Esophagus (tissue), 2 donors: ENCODE data around the gene RGS11. TPM values are rescaled to one million over a fixed set of nuclear protein-coding genes. Genes with fewer than 3 reads are reported as not detected.
"Not testable (repeated sequence)": the region's sequence is repeated elsewhere in the genome, so short reads cannot be mapped to it uniquely, and the experiment has no call there.

Experiments
- H3K27ac ChIP-seq, 2 donors: one replicate each; pipeline ENCODE4 v1.5.1; 2013; ENCODE audit warnings: low read depth in 2 of 2, mild to moderate bottlenecking in 2 of 2, inconsistent platforms in 1 of 2, low read length in 1 of 2, moderate library complexity in 1 of 2
- H3K27me3 ChIP-seq, 2 donors: one replicate each; pipeline ENCODE4 v1.6.1; 2013; ENCODE audit warnings: low read length in 2 of 2, control low read depth in 1 of 2, mild to moderate bottlenecking in 1 of 2; ENCODE audit not compliant: insufficient read depth in 2 of 2, control insufficient read depth in 1 of 2
- H3K36me3 ChIP-seq, 2 donors: one replicate each; pipeline ENCODE4 v1.6.1; 2013; ENCODE audit warnings: low read length in 1 of 2; ENCODE audit not compliant: control insufficient read depth in 2 of 2, insufficient read depth in 2 of 2
- H3K4me1 ChIP-seq, 2 donors: one replicate each; pipeline ENCODE4 v1.6.1; 2013; ENCODE audit warnings: low read length in 1 of 2; ENCODE audit not compliant: control insufficient read depth in 2 of 2, insufficient read depth in 2 of 2
- H3K4me3 ChIP-seq, 2 donors: one replicate each; pipeline ENCODE4 v1.5.1; 2013; ENCODE audit warnings: low read length in 2 of 2, mild to moderate bottlenecking in 2 of 2, low read depth in 1 of 2, moderate library complexity in 1 of 2
- H3K9me3 ChIP-seq, 2 donors: one replicate each; pipeline ENCODE4 v1.6.1; 2013; ENCODE audit warnings: mild to moderate bottlenecking in 2 of 2, low read depth in 1 of 2, low read length in 1 of 2, moderate library complexity in 1 of 2; ENCODE audit not compliant: control insufficient read depth in 2 of 2, insufficient read depth in 1 of 2
- WGBS, 2 donors: extraction: QIAGEN DNeasy Blood & Tissue Kit; methylation state at CpG; one replicate each; pipeline ENCODE4 v1.1.7; 2013; 5-methylcytosine and 5-hydroxymethylcytosine counted together
- polyA plus RNA-seq, 2 donors: library from polyadenylated mRNA; stranded (reverse); fragments of 200-250 nt; gene quantifications; one replicate each; pipeline ENCODE4 v1.2.3, GENCODE V29; 2013
- donor health status: healthy with polysubstance abuse.
- donor health status: Bipolar disorder and iron deficiency.

Gene RGS11
- polyA plus RNA-seq, 2 donors: 6.3 to 7.9 TPM

DNA sequence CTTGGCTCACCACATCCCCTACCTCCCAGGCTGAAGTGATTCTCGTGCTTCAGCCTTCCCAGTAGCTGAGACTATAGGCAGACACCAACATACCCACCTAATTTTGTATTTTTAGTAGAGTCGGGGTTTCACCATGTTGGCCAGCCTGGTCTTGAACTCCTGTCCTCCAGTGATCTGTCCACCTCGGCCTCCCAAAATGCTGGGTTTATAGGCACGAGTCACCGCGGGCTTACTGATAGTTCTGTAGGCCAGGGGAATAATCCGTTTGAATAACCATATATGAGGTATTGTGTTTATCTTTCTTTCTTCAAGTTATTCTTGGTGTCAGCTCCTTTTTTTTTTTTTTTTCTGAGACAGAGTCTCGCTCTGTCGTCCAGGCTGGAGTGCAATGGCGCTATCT lies 33.5 kb downstream of the RGS11 start:
- Histone ChIP-seq H3K4me3 (no peak overlapping the region), H3K27me3 (no peaks in the 10 kb centered on the region), H3K27ac (peak overlapping the region; percentile 34 to 70), H3K36me3 (no peaks in the 10 kb centered on the region), H3K9me3 (no peaks in the 10 kb centered on the region), H3K4me1 (peaks cover 0 to 8% of the 10 kb centered on the region in 2 donors)
- 84 to 87% methylated on average over 10 of the region's 10 CpGs for WGBS, 2 donors

- Histone ChIP-seq H3K36me3 (no peaks in the 10 kb centered on the region), H3K27me3 (no peaks in the 10 kb centered on the region), H3K9me3 (no peaks in the 10 kb centered on the region), H3K4me3 (no peak overlapping the region), H3K4me1 (peaks cover 0 to 8% of the 10 kb centered on the region in 2 donors), H3K27ac (peak overlapping the region; percentile 54 to 78)
- 82 to 85% methylated on average over 8 of the region's 8 CpGs for WGBS, 2 donors
Measured at GRCh38 chr16:240559-240958, 35.2 kb downstream of the RGS11 start.

DNA sequence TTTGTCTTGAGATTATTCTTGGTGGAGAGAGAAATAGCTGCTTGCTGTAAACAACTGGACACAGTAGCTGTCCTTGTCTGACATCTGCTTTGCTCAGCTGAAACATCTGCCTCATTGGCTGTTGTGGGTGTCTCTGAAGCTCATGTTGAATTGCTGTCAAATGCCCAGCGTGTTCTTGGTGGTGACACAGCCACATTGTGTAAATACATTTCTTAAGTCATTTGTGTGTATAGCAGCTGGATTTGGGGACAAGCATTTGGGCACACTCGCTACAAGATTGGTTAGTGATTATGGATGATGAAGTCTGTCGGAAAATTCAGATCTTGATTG lies 35.8 kb downstream of the RGS11 start:
- Histone ChIP-seq H3K27me3 (no peaks in the 10 kb centered on the region), H3K36me3 (no peaks in the 10 kb centered on the region), H3K4me3 (no peak overlapping the region), H3K27ac (peak overlapping the region; percentile 17 to 54), H3K4me1 (peaks cover 0 to 8% of the 10 kb centered on the region in 2 donors), H3K9me3 (no peaks in the 10 kb centered on the region)
- 70 to 78% methylated on average over 3 of the region's 3 CpGs for WGBS, 2 donors

DNA sequence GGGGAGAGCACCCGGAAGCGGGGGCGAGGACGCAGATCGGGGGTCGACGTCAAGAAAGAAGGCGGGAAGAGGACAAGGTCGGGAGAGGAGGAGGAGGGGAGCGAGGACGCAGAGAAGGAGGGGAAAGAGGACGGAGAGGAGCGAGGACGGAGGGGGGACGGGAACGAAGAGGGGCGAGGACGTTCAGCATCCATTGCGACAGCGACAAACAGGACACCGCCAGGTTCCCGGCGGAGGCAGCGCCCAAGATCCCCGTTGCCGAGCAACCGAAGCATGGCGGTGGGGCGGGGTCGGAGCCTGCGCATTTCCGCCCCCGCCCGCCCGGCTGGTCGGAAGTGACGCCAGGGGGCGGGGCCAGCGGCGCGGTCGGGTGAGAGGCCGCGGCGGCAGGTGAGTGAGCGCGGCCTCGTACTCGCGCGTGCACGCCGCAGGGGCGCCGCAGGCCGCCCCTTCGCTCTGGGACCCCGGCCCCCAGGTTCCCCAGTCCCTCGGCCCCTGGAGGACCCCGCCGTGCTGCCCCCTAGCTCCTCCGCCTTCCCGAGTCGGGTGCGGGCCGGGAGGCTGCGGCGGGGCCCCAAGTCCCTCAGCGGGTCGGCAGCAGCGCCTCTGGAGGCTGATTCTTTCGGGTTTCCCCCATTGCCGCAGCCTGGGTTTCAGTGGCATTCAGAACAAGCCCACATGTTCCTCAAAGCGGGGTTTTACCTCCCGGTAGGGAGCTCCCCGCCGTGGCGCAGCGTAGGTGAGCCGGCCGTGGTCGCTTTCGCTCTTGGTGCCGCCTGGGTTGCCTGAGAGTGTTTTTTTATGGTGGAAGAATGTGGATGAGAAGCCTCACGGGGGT lies 41.1 kb downstream of the RGS11 start, which contains the start of gene FAM234A:
Gene FAM234A (plus strand): TSS at position 354 of the 838 bp plus-strand sequence. CDS start 19,593 bp downstream, outside the sequence.
- H3K27me3 ChIP-seq: no peaks in the 10 kb centered on the region

DNA sequence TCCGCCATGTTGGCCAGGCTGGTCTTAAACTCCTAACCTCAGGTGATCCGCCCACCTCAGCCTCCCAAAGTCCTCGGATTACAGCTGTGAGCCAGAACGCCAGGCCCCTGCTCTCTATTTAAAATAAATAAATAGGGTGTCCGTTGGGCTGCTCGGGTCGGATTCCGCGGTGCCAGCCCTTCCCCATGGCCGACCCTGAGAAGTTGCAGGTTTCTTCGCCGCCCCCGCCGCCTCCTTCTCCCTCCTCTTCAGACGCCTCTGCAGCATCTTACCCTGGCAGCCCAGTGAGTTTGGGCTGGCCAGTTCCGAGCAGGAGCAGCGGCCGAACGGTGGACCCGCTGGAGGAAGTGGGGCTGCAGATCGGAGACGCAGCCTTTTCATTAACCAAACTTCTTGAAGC lies 44.8 kb downstream of the RGS11 start:
- no peak overlapping the region for H3K4me3 ChIP-seq
- no peak overlapping the region for H3K27ac ChIP-seq
- no peaks in the 10 kb centered on the region for H3K9me3 ChIP-seq
- H3K36me3 ChIP-seq: peaks cover 2 to 5% of the 10 kb centered on the region in 2 donors
- 76 to 80% methylated on average over 22 of the region's 22 CpGs for WGBS, 2 donors
- peaks cover 0 to 5% of the 10 kb centered on the region in 2 donors for H3K4me1 ChIP-seq
- H3K27me3 ChIP-seq: no peaks in the 10 kb centered on the region

More for the DNA sequence above, 41.1 kb downstream of the RGS11 start, which contains the start of gene FAM234A:
- peak within 1 kb of the TSS; percentile 82 to 88 for H3K4me3 ChIP-seq
- peak within 1 kb of the TSS; percentile 99 for H3K27ac ChIP-seq
- peaks cover 0 to 3% of the 10 kb centered on the region in 2 donors for H3K4me1 ChIP-seq
- H3K9me3 ChIP-seq: no peaks in the 10 kb centered on the region
- no peaks in the 10 kb centered on the region for H3K36me3 ChIP-seq
- 0 to 1% methylated on average over 61 to 85 of the region's 85 CpGs for WGBS, 2 donors

GRCh38 chr16:230351-230750 lies 45.4 kb downstream of the RGS11 start:
- not testable (repeated sequence) for H3K4me1 ChIP-seq, H3K27me3 ChIP-seq, H3K9me3 ChIP-seq, H3K36me3 ChIP-seq, H3K4me3 ChIP-seq, H3K27ac ChIP-seq
- 93 to 94% methylated on average over 18 of the region's 18 CpGs for WGBS, 2 donors

- Histone ChIP-seq H3K27me3 (no peaks in the 10 kb centered on the region), H3K9me3 (no peaks in the 10 kb centered on the region), H3K4me1 (peaks cover 0 to 5% of the 10 kb centered on the region in 2 donors), H3K4me3 (peak overlapping the region in 1 of 2 donors; percentile 88), H3K36me3 (peaks cover 5 to 7% of the 10 kb centered on the region in 2 donors), H3K27ac (no peak overlapping the region)
- 77 to 81% methylated on average over 22 of the region's 22 CpGs for WGBS, 2 donors
Measured at GRCh38 chr16:229731-230281, 45.9 kb downstream of the RGS11 start.

DNA sequence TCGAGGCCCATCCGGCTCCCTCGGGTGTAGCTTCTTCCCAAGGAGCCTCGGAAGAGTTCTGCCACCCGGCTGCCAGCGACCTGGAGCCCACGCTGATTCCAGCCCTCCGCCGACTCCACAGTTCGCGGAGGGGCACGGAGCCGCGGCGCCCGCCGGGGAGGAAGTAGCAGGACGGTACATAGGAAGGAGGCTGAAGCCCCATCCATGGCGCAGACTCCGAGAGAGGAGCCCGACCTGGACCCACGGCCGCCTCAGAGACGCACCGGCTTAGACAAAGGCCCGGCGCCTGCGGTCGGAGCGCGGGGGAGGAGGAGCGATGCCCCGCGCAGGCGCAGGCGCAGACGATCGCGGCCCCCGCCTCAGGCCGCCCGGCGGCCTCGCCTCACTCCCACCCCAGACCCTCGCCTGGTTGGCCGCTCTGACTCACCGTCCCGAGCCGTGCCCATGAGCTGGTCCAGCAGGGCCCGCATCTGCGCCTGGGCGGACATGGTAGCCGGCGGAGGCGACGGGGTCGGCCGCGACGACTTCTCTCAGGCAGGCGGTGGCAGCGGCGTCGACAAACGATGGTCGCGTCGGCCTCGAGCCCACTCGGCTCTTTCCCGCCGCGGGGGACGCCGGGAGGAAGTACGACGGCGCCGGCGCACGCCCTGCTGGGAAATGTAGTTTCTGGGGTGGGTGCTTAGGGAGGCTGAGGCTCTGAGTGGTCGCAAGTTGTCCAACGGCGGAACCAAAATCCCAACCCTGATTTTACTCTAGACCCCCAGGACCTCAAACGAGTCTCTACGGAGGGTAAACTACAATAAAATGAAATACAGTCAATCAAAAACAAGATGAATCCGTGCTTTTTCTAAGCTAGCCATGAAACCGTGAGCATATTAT lies 46.7 kb downstream of the RGS11 start, which contains the start of gene LUC7L:
Gene LUC7L (minus strand): TSS at position 598 of the 879 bp plus-strand sequence. CDS start 110 bp downstream, at position 488.
- Histone ChIP-seq H3K4me1 (peaks cover 0 to 2% of the 10 kb centered on the region in 2 donors), H3K27ac (peak within 1 kb of the TSS; percentile 96 to 98), H3K4me3 (peak within 1 kb of the TSS; percentile 88 to 90), H3K36me3 (peaks cover 7 to 9% of the 10 kb centered on the region in 2 donors), H3K27me3 (no peaks in the 10 kb centered on the region), H3K9me3 (no peaks in the 10 kb centered on the region)
- WGBS, 2 donors: 1 to 2% methylated on average over 74 to 88 of the region's 88 CpGs

- Histone ChIP-seq H3K4me1 (peaks cover 0 to 2% of the 10 kb centered on the region in 2 donors), H3K27ac (peak overlapping the region; percentile 96 to 98), H3K4me3 (peak overlapping the region; percentile 88 to 90), H3K27me3 (no peaks in the 10 kb centered on the region), H3K9me3 (no peaks in the 10 kb centered on the region), H3K36me3 (peaks cover 8 to 10% of the 10 kb centered on the region in 2 donors)
- 14 to 17% methylated on average over 9 of the region's 9 CpGs for WGBS, 2 donors
Measured at GRCh38 chr16:228151-228851, 47.4 kb downstream of the RGS11 start.
